Measurements from ENCODE around the gene NFIC. TPM values are rescaled to one million over a fixed set of nuclear protein-coding genes. Genes with fewer than 3 reads are reported as not detected.

Gene NFIC
- total RNA-seq, 1 experiment from 2014 or later = 8.0 TPM

DNA sequence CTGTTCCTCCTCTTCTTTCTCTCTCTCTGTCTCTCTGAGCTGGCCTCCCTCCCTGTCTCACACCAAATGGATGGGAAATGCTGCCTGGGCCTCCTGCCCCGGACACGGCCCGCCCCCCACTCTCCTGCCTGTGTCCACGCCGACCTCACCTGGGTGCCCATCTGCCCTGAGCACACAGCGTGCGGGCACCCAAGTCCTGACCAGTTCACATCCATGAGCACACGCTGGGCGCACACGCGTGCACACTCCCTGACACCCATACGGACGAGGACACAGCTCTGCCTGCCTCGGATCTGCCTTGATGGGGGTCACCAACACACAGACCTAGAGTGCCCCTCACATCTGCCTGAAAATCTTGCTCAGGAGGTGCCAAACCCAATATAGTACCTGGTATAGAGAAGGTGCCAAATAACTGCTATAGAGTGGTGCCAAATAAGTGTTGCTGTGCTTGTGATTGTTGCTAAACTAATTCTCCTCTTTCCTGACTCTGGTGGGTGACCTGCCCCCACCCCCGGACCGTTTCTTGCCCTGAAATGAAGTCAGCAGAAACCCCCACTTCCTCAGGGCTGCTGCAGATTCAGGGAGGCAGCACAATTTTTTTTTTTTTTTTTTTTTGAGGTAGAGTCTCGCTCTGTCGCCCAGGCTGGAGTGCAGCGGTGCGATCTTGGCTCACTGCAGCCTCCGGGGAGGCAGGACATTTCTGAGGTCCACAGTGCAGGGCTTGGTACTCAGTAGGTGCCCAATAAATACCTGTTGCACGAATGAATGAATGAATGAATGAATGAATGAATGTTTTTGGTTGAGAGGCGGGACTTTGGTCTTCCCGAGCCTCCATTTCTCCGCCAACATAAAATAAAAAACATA is 4.6 kb downstream of the NFIC start:
- no peak overlapping the region for H2BK12ac ChIP-seq (ENCODE audit: insufficient read length, low read depth, low read length)
- DNase-seq = no peak
- H2AFZ ChIP-seq (ENCODE audit: low read length) = no peak overlapping the region
- no peaks in the 10 kb centered on the region; a peak in 2 of 5 replicates for H3K9me3 Mint-ChIP-seq
- no peak overlapping the region for H4K8ac ChIP-seq (replicated peaks; ENCODE audit: insufficient read length, low read depth, low read length)
- H2BK5ac ChIP-seq (ENCODE audit: insufficient read length, low read length) = no peak overlapping the region
- no peak overlapping the region for H3K18ac ChIP-seq (ENCODE audit: insufficient read length, low read depth, low read length)
- H3K23me2 ChIP-seq (ENCODE audit: insufficient read length, low read depth, low read length, poor library complexity, severe bottlenecking) = peaks cover 10% of the 10 kb centered on the region
- no CpG with 5 or more reads among the region's 25 CpGs for WGBS (ENCODE audit: extremely low coverage, insufficient read length, low lambda C conversion rate)
- H2BK20ac ChIP-seq (ENCODE audit: low read depth, low read length, poor library complexity, severe bottlenecking) = no peak overlapping the region
- no peak for TF ChIP-seq CTCF (conservative IDR thresholded peaks at IDR 0.05)
- H3K4me1 ChIP-seq (ENCODE audit: insufficient read depth, low read length) = no peaks in the 10 kb centered on the region
- no peaks in the 10 kb centered on the region; a peak in 1 of 7 replicates for H3K36me3 Mint-ChIP-seq (ENCODE audit: insufficient read depth in 1 of 3, low read depth in 3 of 3)
- no peak overlapping the region for H3K23ac ChIP-seq (ENCODE audit: insufficient read length, low read depth, low read length)
- H2BK120ac ChIP-seq (ENCODE audit: low read depth, low read length, poor library complexity, severe bottlenecking) = no peak overlapping the region
- H3K27ac Mint-ChIP-seq = no peak overlapping the region
- no peaks in the 10 kb centered on the region for H4K20me1 ChIP-seq (ENCODE audit: control insufficient read depth, insufficient read depth, insufficient read length)
- no peak overlapping the region for H3K4ac ChIP-seq (ENCODE audit: low read depth, low read length)
- no peaks in the 10 kb centered on the region for H3K9me3 ChIP-seq (ENCODE audit: control insufficient read depth, low read depth, low read length)
- peak overlapping the region; percentile 38 for H3K4me2 ChIP-seq (ENCODE audit: insufficient read depth, insufficient read length, low read length)
- no peaks in the 10 kb centered on the region for H3K79me1 ChIP-seq (ENCODE audit: insufficient read depth, low read depth, low read length, poor library complexity, severe bottlenecking)
- no peak overlapping the region for H4K5ac ChIP-seq (ENCODE audit: insufficient read length, low read depth, low read length)
- H3K56ac ChIP-seq (ENCODE audit: insufficient read length, low read depth, low read length) = no peak overlapping the region
- peak overlapping the region in 1 of 2 experiments; percentile 90; a peak in 3 of 5 replicates for H3K4me3 Mint-ChIP-seq
- peaks cover 54% of the 10 kb centered on the region for H3K27me3 ChIP-seq (ENCODE audit: insufficient read depth, low read length)
- H3K27ac ChIP-seq (ENCODE audit: insufficient read length, low read depth, low read length) = no peak overlapping the region
- H3K9ac ChIP-seq (ENCODE audit: extremely low read depth, insufficient read length, low read length) = no peak overlapping the region
- no peak overlapping the region for H4K91ac ChIP-seq (ENCODE audit: insufficient read length, low read depth, low read length)
- H3K79me2 ChIP-seq (ENCODE audit: insufficient read depth, low read length) = no peaks in the 10 kb centered on the region
- H3K27me3 Mint-ChIP-seq (ENCODE audit: low read depth) = peaks cover 96% of the 10 kb centered on the region
- H3T11ph ChIP-seq (ENCODE audit: low read length) = no peak overlapping the region
- H3K14ac ChIP-seq (ENCODE audit: insufficient read depth, low read length) = no peak overlapping the region
- no peak overlapping the region for H2BK15ac ChIP-seq (ENCODE audit: low read depth, low read length)
- H3K4me1 Mint-ChIP-seq = peaks cover 6 to 46% of the 10 kb centered on the region in 2 experiments
- no peak overlapping the region for H2AK5ac ChIP-seq (ENCODE audit: insufficient read length, low read length)
